ENCODE data around the gene TBC1D14. TPM values are rescaled to one million over a fixed set of nuclear protein-coding genes. Genes with fewer than 3 reads are reported as not detected.

The TBC1D14 gene
- total RNA-seq, 2 donors from 2014 or later: 43.2 to 46.6 TPM

- Histone ChIP-seq H3K9me3 (no peaks in the 10 kb centered on the region), H3K36me3 (peaks cover 4% of the 10 kb centered on the region), H3K27me3 (no peaks in the 10 kb centered on the region), H3K4me1 (no peaks in the 10 kb centered on the region), H3K27ac (no peak overlapping the region), H3K4me3 (no peak overlapping the region), H3K9ac (ENCODE audit: low read depth in 2 of 2, low read length in 2 of 2) (no peak overlapping the region)
- TF ChIP-seq, protein P1, sequence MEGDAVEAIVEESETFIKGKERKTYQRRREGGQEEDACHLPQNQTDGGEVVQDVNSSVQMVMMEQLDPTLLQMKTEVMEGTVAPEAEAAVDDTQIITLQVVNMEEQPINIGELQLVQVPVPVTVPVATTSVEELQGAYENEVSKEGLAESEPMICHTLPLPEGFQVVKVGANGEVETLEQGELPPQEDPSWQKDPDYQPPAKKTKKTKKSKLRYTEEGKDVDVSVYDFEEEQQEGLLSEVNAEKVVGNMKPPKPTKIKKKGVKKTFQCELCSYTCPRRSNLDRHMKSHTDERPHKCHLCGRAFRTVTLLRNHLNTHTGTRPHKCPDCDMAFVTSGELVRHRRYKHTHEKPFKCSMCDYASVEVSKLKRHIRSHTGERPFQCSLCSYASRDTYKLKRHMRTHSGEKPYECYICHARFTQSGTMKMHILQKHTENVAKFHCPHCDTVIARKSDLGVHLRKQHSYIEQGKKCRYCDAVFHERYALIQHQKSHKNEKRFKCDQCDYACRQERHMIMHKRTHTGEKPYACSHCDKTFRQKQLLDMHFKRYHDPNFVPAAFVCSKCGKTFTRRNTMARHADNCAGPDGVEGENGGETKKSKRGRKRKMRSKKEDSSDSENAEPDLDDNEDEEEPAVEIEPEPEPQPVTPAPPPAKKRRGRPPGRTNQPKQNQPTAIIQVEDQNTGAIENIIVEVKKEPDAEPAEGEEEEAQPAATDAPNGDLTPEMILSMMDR (IDR thresholded peaks at IDR 0.05): no peak
- intact Hi-C loops (cut with DNase I): no loop called here
- no peak for DNase-seq
Measured at GRCh38 chr4:7014815-7015214, 105.2 kb downstream of the TBC1D14 start.

DNA sequence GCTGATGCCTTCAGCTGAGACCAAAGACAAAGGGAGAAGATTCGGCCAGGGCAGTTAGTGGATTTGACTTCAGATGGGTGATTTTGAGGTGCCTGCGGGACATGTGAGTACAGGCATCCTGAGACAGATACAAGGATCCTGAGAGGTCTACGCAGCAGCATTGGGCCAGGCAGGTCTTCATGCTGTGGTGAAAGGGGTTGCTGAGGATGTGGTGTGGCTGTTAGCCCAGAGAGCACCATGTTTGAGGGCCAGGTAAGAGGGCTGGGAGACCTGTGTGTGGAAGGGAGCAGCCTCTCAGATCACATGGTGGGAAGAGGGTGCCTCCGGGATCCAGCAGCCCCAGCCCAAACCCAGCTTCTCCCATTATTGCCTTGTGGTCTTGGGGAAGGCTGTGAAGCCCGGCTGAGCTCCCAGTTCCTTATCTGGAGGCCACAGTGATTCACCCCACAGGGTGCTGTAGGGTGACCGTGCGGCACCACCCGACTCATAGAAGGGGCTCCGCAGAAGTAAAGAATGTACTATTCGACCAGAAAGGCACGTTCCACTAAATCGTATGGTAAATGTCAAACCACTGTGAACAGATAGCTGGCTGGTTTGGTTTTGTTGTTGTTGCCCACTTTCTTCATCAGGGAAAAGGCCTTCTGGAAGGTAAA lies 105.9 kb downstream of the TBC1D14 start:
- Histone ChIP-seq H3K27ac (no peak overlapping the region), H3K9ac (ENCODE audit: low read depth in 2 of 2, low read length in 2 of 2) (no peak overlapping the region), H3K4me3 (no peak overlapping the region), H3K4me1 (no peaks in the 10 kb centered on the region), H3K27me3 (no peaks in the 10 kb centered on the region), H3K9me3 (no peaks in the 10 kb centered on the region), H3K36me3 (peaks cover 3% of the 10 kb centered on the region)
- no peak for DNase-seq
- intact Hi-C loops (cut with DNase I): no loop called here
- TF ChIP-seq, protein P1 (IDR thresholded peaks at IDR 0.05): no peak

GRCh38 chr4:7016086-7016485 lies 106.5 kb downstream of the TBC1D14 start:
- H3K9ac ChIP-seq (ENCODE audit: low read depth in 2 of 2, low read length in 2 of 2): no peak overlapping the region

DNA sequence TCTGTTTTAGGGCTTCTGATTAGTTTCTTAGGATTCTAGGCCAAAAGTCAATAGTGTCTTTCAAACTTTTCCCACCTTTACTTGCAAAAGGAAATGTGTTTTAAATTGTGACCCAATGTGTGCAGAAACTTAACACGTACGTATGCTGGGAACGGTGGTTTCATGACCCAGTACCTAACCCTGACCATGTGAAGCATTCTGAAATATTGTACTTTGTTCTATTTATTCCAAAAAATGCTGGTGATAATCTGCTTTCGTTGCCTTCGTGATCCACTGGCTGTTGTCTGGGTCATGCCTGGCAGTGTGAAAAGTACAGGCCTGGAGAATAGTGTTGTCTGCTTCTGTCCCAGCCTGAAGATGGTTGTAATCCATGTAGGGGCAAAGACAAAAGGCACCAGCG lies 106.9 kb downstream of the TBC1D14 start:
- Histone ChIP-seq H3K4me3 (no peak overlapping the region), H3K27ac (no peak overlapping the region), H3K4me1 (no peaks in the 10 kb centered on the region), H3K9ac (ENCODE audit: low read depth in 2 of 2, low read length in 2 of 2) (no peak overlapping the region), H3K27me3 (no peaks in the 10 kb centered on the region), H3K36me3 (peaks cover 3% of the 10 kb centered on the region), H3K9me3 (no peaks in the 10 kb centered on the region)
- intact Hi-C loops (cut with DNase I): no loop called here
- DNase-seq: no peak
- TF ChIP-seq, protein P1 (IDR thresholded peaks at IDR 0.05): no peak

More at GRCh38 chr4:7016086-7016485, 106.5 kb downstream of the TBC1D14 start:
- H3K27ac ChIP-seq: no peak overlapping the region
- H3K4me1 ChIP-seq: no peaks in the 10 kb centered on the region
- intact Hi-C loops (cut with DNase I): no loop called here
- no peak overlapping the region for H3K4me3 ChIP-seq
- no peaks in the 10 kb centered on the region for H3K9me3 ChIP-seq
- DNase-seq: no peak
- TF ChIP-seq, protein P1 (IDR thresholded peaks at IDR 0.05): no peak
- H3K27me3 ChIP-seq: no peaks in the 10 kb centered on the region
- H3K36me3 ChIP-seq: peaks cover 3% of the 10 kb centered on the region

DNA sequence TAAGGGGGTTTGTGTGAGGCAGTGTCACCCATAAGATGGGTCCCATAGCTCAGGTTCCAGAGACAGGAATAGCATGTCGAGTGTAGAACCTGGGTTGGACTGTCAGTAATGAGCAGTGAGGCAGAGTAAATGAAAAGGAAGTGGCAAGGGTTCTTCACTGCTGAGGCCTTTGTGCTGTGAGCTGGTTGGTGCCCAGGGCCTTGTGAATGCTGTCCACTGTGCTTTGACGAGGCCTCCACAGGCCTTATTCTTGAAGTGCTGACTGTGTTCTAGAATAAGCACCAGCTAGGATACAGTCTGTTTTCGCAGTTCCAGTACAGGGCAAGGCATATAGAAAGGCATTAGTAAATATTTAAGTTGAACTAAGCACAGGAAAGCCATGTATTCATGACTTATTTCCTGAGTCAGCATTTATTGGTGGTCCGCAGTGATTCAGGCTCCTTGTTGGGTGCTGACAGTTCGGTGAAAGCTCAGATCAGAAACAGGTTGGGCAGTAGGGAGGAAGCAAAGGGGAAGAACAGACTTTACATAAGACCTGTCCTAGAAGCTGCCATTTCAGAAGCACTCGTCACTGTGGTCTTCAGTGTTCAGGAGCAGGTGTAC lies 107.9 kb downstream of the TBC1D14 start:
- Histone ChIP-seq H3K36me3 (peaks cover 3% of the 10 kb centered on the region), H3K4me3 (no peak overlapping the region), H3K27ac (no peak overlapping the region), H3K4me1 (no peaks in the 10 kb centered on the region), H3K9ac (ENCODE audit: low read depth in 2 of 2, low read length in 2 of 2) (no peak overlapping the region), H3K27me3 (no peaks in the 10 kb centered on the region), H3K9me3 (no peaks in the 10 kb centered on the region)
- DNase-seq: no peak
- TF ChIP-seq, protein P1 (IDR thresholded peaks at IDR 0.05): no peak
- intact Hi-C loops (cut with DNase I): no loop called here

Measured in colonic mucosa (tissue), 4 donors.